Suprapubic skin (tissue), 4 donors: ENCODE data around the gene RNF41. TPM values are rescaled to one million over a fixed set of nuclear protein-coding genes. Genes with fewer than 3 reads are reported as not detected.
A peak's percentile ranks its signal among the peaks of the same experiment; 100 is the strongest.
"Not testable (repeated sequence)": the region's sequence is repeated elsewhere in the genome, so short reads cannot be mapped to it uniquely, and the experiment has no call there.

Experiments
- DNase-seq, 2 donors: peaks; one replicate each; pipeline ENCODE4 v3.0.0-alpha.2; 2019; ENCODE audit warnings: low spot score in 2 of 2
- H3K27ac ChIP-seq: fragments of 200-600 bp; sonication (generic); one replicate; pipeline ENCODE4 v1.5.1; 2019
- H3K27me3 ChIP-seq: fragments of 200-600 bp; sonication (generic); one replicate; pipeline ENCODE4 v1.5.1; 2019
- H3K36me3 ChIP-seq: fragments of 200-600 bp; sonication (generic); one replicate; pipeline ENCODE4 v1.5.1; 2019
- H3K4me1 ChIP-seq: fragments of 200-600 bp; sonication (generic); one replicate; pipeline ENCODE4 v1.5.1; 2019
- H3K4me3 ChIP-seq: fragments of 200-600 bp; sonication (generic); one replicate; pipeline ENCODE4 v1.5.1; 2019; ENCODE audit warnings: mild to moderate bottlenecking
- H3K9me3 ChIP-seq: fragments of 200-600 bp; sonication (generic); one replicate; pipeline ENCODE4 v1.5.1; 2019
- CTCF ChIP-seq, 2 donors: fragments of 200-600 bp in 1 of 2; fragments of 450-650 bp in 1 of 2; sonication (generic) in 1 of 2; IDR thresholded peaks; one replicate each; pipeline ENCODE4 v1.5.1; 2016 to 2019; ENCODE audit warnings: antibody characterized with exemption in 2 of 2, mild to moderate bottlenecking in 1 of 2, moderate library complexity in 1 of 2
- EP300 ChIP-seq: sonication (generic); formaldehyde crosslinking; IDR thresholded peaks from one replicate; pipeline ENCODE4 v1.6.1; 2017; ENCODE audit warnings: antibody characterized with exemption
- POLR2A ChIP-seq, 2 donors: fragments of 450-650 bp; IDR thresholded peaks; one replicate each; pipeline ENCODE4 v1.6.1; 2017; ENCODE audit warnings: antibody characterized with exemption in 2 of 2, mild to moderate bottlenecking in 2 of 2, moderate library complexity in 2 of 2
- POLR2AphosphoS5 ChIP-seq, 3 donors: sonication (generic); formaldehyde crosslinking; IDR thresholded peaks; one replicate each; pipeline ENCODE4 v1.6.1; 2017; ENCODE audit warnings: antibody characterized with exemption in 3 of 3
- WGBS: methylation state at CpG from one replicate; pipeline ENCODE4 v1.1.5; 2018; 5-methylcytosine and 5-hydroxymethylcytosine counted together
- total RNA-seq, 4 donors: library from RNA; depleted of rRNA; stranded (reverse); fragments of >200 nt; gene quantifications; one replicate each; pipeline ENCODE4 v1.1.0, GENCODE V29; 2016

RNF41 gene
- total RNA-seq = 10 to 100 TPM; 28.4 to 60.6 (median 35.8) TPM

GRCh38 chr12:56221757-56222530, at the start of gene RNF41:
Gene RNF41 (minus strand): TSS chr12:56221922. CDS start chr12:56214047, 7,875 bp downstream.
- H3K27me3 ChIP-seq = no peaks in the 10 kb centered on the region
- H3K4me1 ChIP-seq = peaks cover 42% of the 10 kb centered on the region
- peak within 1 kb of the TSS; percentile 85 for H3K4me3 ChIP-seq
- H3K36me3 ChIP-seq = no peaks in the 10 kb centered on the region
- DNase-seq = peak; percentile 97 to 98
- TF ChIP-seq EP300 (peak; percentile 59), POLR2AphosphoS5 (IDR thresholded peaks at IDR 0.05) (peak; percentile 6 to 93 (median 88)), POLR2A (IDR thresholded peaks at IDR 0.05) (peak; percentile 83 to 91), CTCF (IDR thresholded peaks at IDR 0.05) (peak in 1 of 2 donors; percentile 17)
- H3K9me3 ChIP-seq = no peaks in the 10 kb centered on the region
- WGBS = 1% methylated on average over 39 of the region's 42 CpGs
- H3K27ac ChIP-seq = peak within 1 kb of the TSS; percentile 97

GRCh38 chr12:56271031-56271430, 49.3 kb upstream of the RNF41 start:
- H3K27ac ChIP-seq = no peak overlapping the region
- DNase-seq = no peak
- no peaks in the 10 kb centered on the region for H3K27me3 ChIP-seq
- peaks cover 14% of the 10 kb centered on the region for H3K4me1 ChIP-seq
- no peaks in the 10 kb centered on the region for H3K9me3 ChIP-seq
- peaks cover 56% of the 10 kb centered on the region for H3K36me3 ChIP-seq
- TF ChIP-seq CTCF (IDR thresholded peaks at IDR 0.05) (no peak), POLR2AphosphoS5 (IDR thresholded peaks at IDR 0.05) (no peak), EP300 (no peak), POLR2A (IDR thresholded peaks at IDR 0.05) (no peak)
- WGBS = 0% methylated on average over 1 of the region's 1 CpG
- no peak overlapping the region for H3K4me3 ChIP-seq

- 27% methylated on average over 21 of the region's 21 CpGs for WGBS
- Histone ChIP-seq H3K27me3 (no peaks in the 10 kb centered on the region), H3K27ac (peak overlapping the region; percentile 88), H3K36me3 (peaks cover 23% of the 10 kb centered on the region), H3K4me3 (peak overlapping the region; percentile 63), H3K4me1 (peaks cover 16% of the 10 kb centered on the region), H3K9me3 (no peaks in the 10 kb centered on the region)
- TF ChIP-seq EP300 (no peak), POLR2A (IDR thresholded peaks at IDR 0.05) (no peak), POLR2AphosphoS5 (IDR thresholded peaks at IDR 0.05) (no peak), CTCF (IDR thresholded peaks at IDR 0.05) (no peak)
- DNase-seq = no peak
Observed at GRCh38 chr12:56267443-56268071, 45.8 kb upstream of the RNF41 start.

GRCh38 chr12:56266693-56267442, 45.1 kb upstream of the RNF41 start, which contains the start of gene COQ10A:
Gene COQ10A (plus strand): TSS chr12:56266942. CDS start chr12:56267119, 177 bp downstream.
- Histone ChIP-seq H3K36me3 (peaks cover 16% of the 10 kb centered on the region), H3K27ac (peak within 1 kb of the TSS; percentile 88), H3K27me3 (no peaks in the 10 kb centered on the region), H3K4me3 (peak within 1 kb of the TSS; percentile 63), H3K4me1 (peaks cover 16% of the 10 kb centered on the region), H3K9me3 (no peaks in the 10 kb centered on the region)
- peak in 2 of 3 donors; percentile 7 to 27 for TF ChIP-seq POLR2AphosphoS5 (IDR thresholded peaks at IDR 0.05)
- peak; percentile 34 to 63 for TF ChIP-seq CTCF (IDR thresholded peaks at IDR 0.05)
- peak in 1 of 2 donors; percentile 65 for TF ChIP-seq POLR2A (IDR thresholded peaks at IDR 0.05)
- TF ChIP-seq EP300 = no peak
- WGBS = under 1% methylated on average over 41 of the region's 68 CpGs
- DNase-seq = peak; percentile 94

- Histone ChIP-seq H3K4me1 (peaks cover 19% of the 10 kb centered on the region), H3K27ac (peak overlapping the region; percentile 88), H3K4me3 (peak overlapping the region; percentile 63), H3K36me3 (peaks cover 10% of the 10 kb centered on the region)
- WGBS = 49% methylated on average over 16 of the region's 16 CpGs
- H3K27me3 ChIP-seq, H3K9me3 ChIP-seq, DNase-seq: not testable (repeated sequence)
Observed at GRCh38 chr12:56266068-56266692, 44.5 kb upstream of the RNF41 start.

GRCh38 chr12:56262955-56263354, 41.2 kb upstream of the RNF41 start:
- not testable (repeated sequence) for H3K36me3 ChIP-seq, H3K27ac ChIP-seq, H3K9me3 ChIP-seq, H3K4me3 ChIP-seq, DNase-seq, H3K27me3 ChIP-seq
- peaks cover 29% of the 10 kb centered on the region for H3K4me1 ChIP-seq
- WGBS = 89% methylated on average over 7 of the region's 7 CpGs
